Neural cell (in vitro differentiated cells): Measurements from ENCODE around the gene BAX. TPM values are rescaled to one million over a fixed set of nuclear protein-coding genes. Genes with fewer than 3 reads are reported as not detected.

ENCODE experiments used
- H2AFZ ChIP-seq: fragments of 200-600, 300-800 bp; sonication (generic), shearing (Covaris generic); 2 replicates; pipeline ENCODE4 v1.6.0; 2014; ENCODE audit warnings: low read depth, mild to moderate bottlenecking, antibody characterized with exemption, low read length, moderate library complexity
- H3F3A ChIP-seq: fragments of 200-600 bp; shearing (Covaris generic); 2 replicates; pipeline ENCODE4 v1.6.1; 2016; ENCODE audit warnings: mild to moderate bottlenecking, moderate library complexity, mixed read lengths, antibody characterized with exemption, low read length; ENCODE audit not compliant: insufficient read depth, poor library complexity, severe bottlenecking
- H3K27ac ChIP-seq: fragments of 200-600, 300-800 bp; sonication (generic), shearing (Covaris generic); 2 replicates; pipeline ENCODE4 v1.5.1; 2014; ENCODE audit warnings: mild to moderate bottlenecking, low read length, moderate library complexity
- H3K27me3 ChIP-seq: fragments of 300-800, 200-600 bp; sonication (generic), shearing (Covaris generic); 2 replicates; pipeline ENCODE4 v1.6.0; 2014; ENCODE audit warnings: mild to moderate bottlenecking, low read depth, low read length, moderate library complexity; ENCODE audit not compliant: insufficient read depth
- H3K36me3 ChIP-seq: fragments of 300-800, 200-600 bp; sonication (generic), shearing (Covaris generic); 2 replicates; pipeline ENCODE4 v1.5.1; 2014; ENCODE audit warnings: mild to moderate bottlenecking, antibody characterized with exemption, low read length, moderate library complexity; ENCODE audit not compliant: insufficient read depth
- H3K4me2 ChIP-seq: fragments of 300-800, 200-600 bp; sonication (generic), shearing (Covaris generic); 2 replicates; pipeline ENCODE4 v1.6.0; 2014; ENCODE audit warnings: mild to moderate bottlenecking, low read length
- H3K4me3 ChIP-seq: fragments of 300-800, 200-600 bp; sonication (generic), shearing (Covaris generic); 2 replicates; pipeline ENCODE4 v1.5.1; 2014; ENCODE audit warnings: mild to moderate bottlenecking, low read length, moderate library complexity
- H3K79me2 ChIP-seq: fragments of 200-600 bp; shearing (Covaris generic); replicated peaks from 2 replicates; pipeline ENCODE4 v1.6.0; 2014; ENCODE audit warnings: mild to moderate bottlenecking, low read length, moderate library complexity; ENCODE audit not compliant: insufficient read depth
- H3K9ac ChIP-seq: fragments of 300-800, 200-600 bp; sonication (generic), shearing (Covaris generic); 2 replicates; pipeline ENCODE4 v1.6.1; 2016; ENCODE audit warnings: mild to moderate bottlenecking, low read length, mixed read lengths
- H3K9me2 ChIP-seq: fragments of 200-600 bp; shearing (Covaris generic); 2 replicates; pipeline ENCODE4 v1.6.1; 2016; ENCODE audit warnings: mild to moderate bottlenecking, low read length, mixed read lengths; ENCODE audit not compliant: insufficient read depth
- H3K9me3 ChIP-seq: fragments of 200-600, 300-800 bp; sonication (generic), shearing (Covaris generic); 2 replicates; pipeline ENCODE4 v1.6.1; 2016; ENCODE audit warnings: mild to moderate bottlenecking, mixed run types, low read length, moderate library complexity, mixed read lengths
- H4K20me1 ChIP-seq: fragments of 200-600 bp; shearing (Covaris generic); 2 replicates; pipeline ENCODE4 v1.6.1; 2016; ENCODE audit warnings: mild to moderate bottlenecking, mixed run types; ENCODE audit not compliant: insufficient read depth
- EP300 ChIP-seq: fragments of 450-650 bp; conservative IDR thresholded peaks from 2 replicates; pipeline ENCODE4 v1.6.1; 2014; ENCODE audit warnings: antibody characterized with exemption, mild to moderate bottlenecking, moderate library complexity; ENCODE audit not compliant: poor library complexity, severe bottlenecking
- EZH2 ChIP-seq: fragments of 200-600, 300-800 bp; shearing (Covaris generic), sonication (generic); IDR thresholded peaks from 2 replicates; pipeline ENCODE4 v1.6.1; 2014; ENCODE audit warnings: antibody characterized with exemption, low read length, borderline replicate concordance, mild to moderate bottlenecking; ENCODE audit not compliant: insufficient read depth, poor library complexity, severe bottlenecking
- MXI1 ChIP-seq: fragments of 450-650 bp; conservative IDR thresholded peaks from 2 replicates; pipeline ENCODE4 v1.6.1; 2014; ENCODE audit warnings: antibody characterized with exemption, mild to moderate bottlenecking; ENCODE audit not compliant: poor library complexity, severe bottlenecking
- POLR2AphosphoS5 ChIP-seq: IDR thresholded peaks from 2 replicates; pipeline ENCODE4 v1.6.1; 2012
- RAD21 ChIP-seq: fragments of 450-650 bp; conservative IDR thresholded peaks from 2 replicates; pipeline ENCODE4 v1.6.1; 2014; ENCODE audit warnings: antibody characterized with exemption, mild to moderate bottlenecking, moderate library complexity
- SMC3 ChIP-seq: fragments of 450-650 bp; conservative IDR thresholded peaks from 2 replicates; pipeline ENCODE4 v1.6.1; 2014; ENCODE audit warnings: antibody characterized with exemption, mild to moderate bottlenecking, moderate library complexity; ENCODE audit not compliant: poor library complexity
- TAF1 ChIP-seq: IDR thresholded peaks from 2 replicates; pipeline ENCODE4 v1.6.1; 2012; ENCODE audit warnings: low read depth
- polyA plus RNA-seq: library from polyadenylated mRNA; depleted of rRNA; stranded (reverse); fragments of >200 nt; gene quantifications from 2 replicates; pipeline ENCODE4 v1.2.3, GENCODE V29; 2014
- TF ChIP-seq, protein P1 (sequence below): fragments of 450-650 bp; IDR thresholded peaks from 2 replicates; pipeline ENCODE4 v1.5.1; 2014; ENCODE audit warnings: antibody characterized with exemption, mild to moderate bottlenecking, moderate library complexity; ENCODE audit not compliant: poor library complexity, severe bottlenecking
- TF ChIP-seq, protein P2 (sequence below): IDR thresholded peaks from 2 replicates; pipeline ENCODE4 v1.6.1; 2012; ENCODE audit warnings: borderline replicate concordance

BAX gene
- polyA plus RNA-seq, 1 donor from 2014 or later, result 71.9 TPM

DNA sequence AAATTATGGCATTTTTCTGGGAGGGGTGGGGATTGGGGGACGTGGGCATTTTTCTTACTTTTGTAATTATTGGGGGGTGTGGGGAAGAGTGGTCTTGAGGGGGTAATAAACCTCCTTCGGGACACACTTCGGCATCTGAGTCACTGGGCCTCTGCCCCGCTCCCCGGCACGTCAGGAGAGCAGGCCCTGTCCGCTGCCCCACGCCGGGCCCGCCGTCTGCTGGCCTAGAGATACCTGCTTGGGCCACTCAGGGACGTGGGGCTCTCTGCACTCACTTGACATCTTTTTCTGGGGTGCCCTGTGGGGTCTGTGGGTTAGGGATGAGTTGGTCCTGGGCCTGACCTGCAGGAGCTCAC lies 7.0 kb downstream of the BAX start:
- H3K9ac ChIP-seq, result no peak overlapping the region

DNA sequence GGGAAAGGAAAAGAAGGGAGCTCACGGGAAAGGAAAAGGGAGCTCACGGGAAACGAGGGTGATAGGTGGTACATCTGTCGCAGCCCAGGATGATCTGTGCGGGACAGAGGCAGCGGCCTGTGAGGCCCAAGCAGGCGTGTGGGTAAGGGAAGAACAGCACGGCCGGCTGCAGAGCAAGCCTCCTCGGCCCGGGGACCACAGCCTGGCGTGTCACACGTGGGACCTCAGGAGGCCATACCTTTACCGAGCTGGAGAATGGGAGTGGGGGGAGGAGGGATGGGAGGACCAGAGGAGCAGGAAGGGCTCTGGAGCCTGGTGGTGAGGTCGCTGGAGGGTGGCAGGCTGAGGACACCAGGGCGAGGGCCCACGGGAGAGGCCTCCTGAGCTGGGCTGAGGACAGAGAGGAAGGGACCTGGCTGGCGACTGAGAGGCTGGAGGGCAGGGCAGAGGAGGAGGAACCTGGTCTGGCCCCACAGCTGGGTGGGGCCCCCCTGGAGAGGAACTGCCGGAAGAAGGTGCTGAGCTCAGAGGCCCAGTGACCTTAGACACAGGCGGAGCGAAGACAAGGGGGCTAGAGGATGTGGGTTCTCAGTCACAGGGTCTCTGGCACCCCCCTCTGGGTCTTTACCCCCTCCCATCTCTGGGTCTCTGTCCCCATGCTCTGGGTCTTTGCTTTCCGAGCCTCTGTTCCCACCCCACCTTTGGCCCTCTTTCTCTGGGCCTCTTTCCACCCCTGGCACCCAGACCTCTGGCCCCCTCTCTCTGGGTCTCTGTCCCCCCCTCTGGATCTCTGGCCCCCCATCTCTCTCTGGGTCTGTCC lies 7.6 kb downstream of the BAX start:
- Histone ChIP-seq H3K4me2 (no peak overlapping the region), H3K9me2 (no peaks in the 10 kb centered on the region), H2AFZ (no peak overlapping the region), H4K20me1 (no peaks in the 10 kb centered on the region), H3K79me2 (peaks cover 6% of the 10 kb centered on the region), H3K9ac (no peak overlapping the region), H3K4me3 (no peak overlapping the region), H3K27me3 (no peaks in the 10 kb centered on the region), H3F3A (no peaks in the 10 kb centered on the region), H3K9me3 (no peaks in the 10 kb centered on the region), H3K36me3 (no peaks in the 10 kb centered on the region), H3K27ac (no peak overlapping the region)
- TF ChIP-seq MXI1, result no peak
- TF ChIP-seq, protein P1, sequence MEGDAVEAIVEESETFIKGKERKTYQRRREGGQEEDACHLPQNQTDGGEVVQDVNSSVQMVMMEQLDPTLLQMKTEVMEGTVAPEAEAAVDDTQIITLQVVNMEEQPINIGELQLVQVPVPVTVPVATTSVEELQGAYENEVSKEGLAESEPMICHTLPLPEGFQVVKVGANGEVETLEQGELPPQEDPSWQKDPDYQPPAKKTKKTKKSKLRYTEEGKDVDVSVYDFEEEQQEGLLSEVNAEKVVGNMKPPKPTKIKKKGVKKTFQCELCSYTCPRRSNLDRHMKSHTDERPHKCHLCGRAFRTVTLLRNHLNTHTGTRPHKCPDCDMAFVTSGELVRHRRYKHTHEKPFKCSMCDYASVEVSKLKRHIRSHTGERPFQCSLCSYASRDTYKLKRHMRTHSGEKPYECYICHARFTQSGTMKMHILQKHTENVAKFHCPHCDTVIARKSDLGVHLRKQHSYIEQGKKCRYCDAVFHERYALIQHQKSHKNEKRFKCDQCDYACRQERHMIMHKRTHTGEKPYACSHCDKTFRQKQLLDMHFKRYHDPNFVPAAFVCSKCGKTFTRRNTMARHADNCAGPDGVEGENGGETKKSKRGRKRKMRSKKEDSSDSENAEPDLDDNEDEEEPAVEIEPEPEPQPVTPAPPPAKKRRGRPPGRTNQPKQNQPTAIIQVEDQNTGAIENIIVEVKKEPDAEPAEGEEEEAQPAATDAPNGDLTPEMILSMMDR, result no peak
- TF ChIP-seq, protein P2, sequence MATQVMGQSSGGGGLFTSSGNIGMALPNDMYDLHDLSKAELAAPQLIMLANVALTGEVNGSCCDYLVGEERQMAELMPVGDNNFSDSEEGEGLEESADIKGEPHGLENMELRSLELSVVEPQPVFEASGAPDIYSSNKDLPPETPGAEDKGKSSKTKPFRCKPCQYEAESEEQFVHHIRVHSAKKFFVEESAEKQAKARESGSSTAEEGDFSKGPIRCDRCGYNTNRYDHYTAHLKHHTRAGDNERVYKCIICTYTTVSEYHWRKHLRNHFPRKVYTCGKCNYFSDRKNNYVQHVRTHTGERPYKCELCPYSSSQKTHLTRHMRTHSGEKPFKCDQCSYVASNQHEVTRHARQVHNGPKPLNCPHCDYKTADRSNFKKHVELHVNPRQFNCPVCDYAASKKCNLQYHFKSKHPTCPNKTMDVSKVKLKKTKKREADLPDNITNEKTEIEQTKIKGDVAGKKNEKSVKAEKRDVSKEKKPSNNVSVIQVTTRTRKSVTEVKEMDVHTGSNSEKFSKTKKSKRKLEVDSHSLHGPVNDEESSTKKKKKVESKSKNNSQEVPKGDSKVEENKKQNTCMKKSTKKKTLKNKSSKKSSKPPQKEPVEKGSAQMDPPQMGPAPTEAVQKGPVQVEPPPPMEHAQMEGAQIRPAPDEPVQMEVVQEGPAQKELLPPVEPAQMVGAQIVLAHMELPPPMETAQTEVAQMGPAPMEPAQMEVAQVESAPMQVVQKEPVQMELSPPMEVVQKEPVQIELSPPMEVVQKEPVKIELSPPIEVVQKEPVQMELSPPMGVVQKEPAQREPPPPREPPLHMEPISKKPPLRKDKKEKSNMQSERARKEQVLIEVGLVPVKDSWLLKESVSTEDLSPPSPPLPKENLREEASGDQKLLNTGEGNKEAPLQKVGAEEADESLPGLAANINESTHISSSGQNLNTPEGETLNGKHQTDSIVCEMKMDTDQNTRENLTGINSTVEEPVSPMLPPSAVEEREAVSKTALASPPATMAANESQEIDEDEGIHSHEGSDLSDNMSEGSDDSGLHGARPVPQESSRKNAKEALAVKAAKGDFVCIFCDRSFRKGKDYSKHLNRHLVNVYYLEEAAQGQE, result no peak
- TF ChIP-seq POLR2AphosphoS5, result no peak
- no peak for TF ChIP-seq RAD21
- TF ChIP-seq EP300, result no peak
- TF ChIP-seq EZH2, result no peak
- no peak for TF ChIP-seq SMC3
- no peak for TF ChIP-seq TAF1

More for the DNA sequence above, 7.0 kb downstream of the BAX start:
- no peak for TF ChIP-seq EZH2
- no peak for TF ChIP-seq MXI1
- no peak for TF ChIP-seq TAF1
- TF ChIP-seq RAD21, result no peak
- no peak for TF ChIP-seq SMC3
- TF ChIP-seq POLR2AphosphoS5, result no peak
- TF ChIP-seq, protein P2, result no peak
- TF ChIP-seq, protein P1, result no peak
- H3K36me3 ChIP-seq, result no peaks in the 10 kb centered on the region
- no peaks in the 10 kb centered on the region for H4K20me1 ChIP-seq
- no peak overlapping the region for H3K4me3 ChIP-seq
- H3K9me2 ChIP-seq, result no peaks in the 10 kb centered on the region
- H3K27me3 ChIP-seq, result no peaks in the 10 kb centered on the region
- peaks cover 6% of the 10 kb centered on the region for H3K79me2 ChIP-seq
- no peaks in the 10 kb centered on the region for H3F3A ChIP-seq
- no peak overlapping the region for H2AFZ ChIP-seq
- no peaks in the 10 kb centered on the region for H3K9me3 ChIP-seq
- H3K4me2 ChIP-seq, result no peak overlapping the region
- no peak overlapping the region for H3K27ac ChIP-seq
